K562 (cell line): Measurements from ENCODE around the gene ARF4. TPM values are rescaled to one million over a fixed set of nuclear protein-coding genes. Genes with fewer than 3 reads are reported as not detected.

Experiments used
- CREM ChIP-seq: IDR thresholded peaks from 2 replicates; pipeline ENCODE4 v1.6.1; 2014; ENCODE audit warnings: antibody characterized with exemption, low read depth
- EGR1 ChIP-seq: fragments of 450-650 bp; conservative IDR thresholded peaks from 2 replicates; pipeline ENCODE4 v1.6.1; 2017; ENCODE audit warnings: mild to moderate bottlenecking
- FOXP1 ChIP-seq: sonication (generic); formaldehyde crosslinking; IDR thresholded peaks from 2 replicates; pipeline ENCODE4 v1.8.0; 2022; ENCODE audit warnings: mild to moderate bottlenecking, missing genetic modification reagents
- GTF2A2 ChIP-seq: IDR thresholded peaks from 2 replicates; pipeline ENCODE4 v1.6.1; 2016; ENCODE audit warnings: mild to moderate bottlenecking, missing genetic modification characterization, missing compliant biosample characterization
- KLF16 ChIP-seq: IDR thresholded peaks from 2 replicates; pipeline ENCODE4 v1.6.1; 2016; ENCODE audit warnings: antibody characterized with exemption
- LCOR ChIP-seq: sonication (generic); formaldehyde crosslinking; IDR thresholded peaks from 2 replicates; pipeline ENCODE4 v1.8.0; 2022; ENCODE audit warnings: mild to moderate bottlenecking, missing genetic modification reagents
- PML ChIP-seq: IDR thresholded peaks from 2 replicates; pipeline ENCODE4 v1.6.1; 2012; ENCODE audit warnings: low read length, inconsistent platforms
- SMAD4 ChIP-seq: fragments of 250-450 bp; sonication (Bioruptor Pico); conservative IDR thresholded peaks from 2 replicates; pipeline ENCODE4 v1.8.0; 2021; ENCODE audit warnings: inconsistent platforms, mild to moderate bottlenecking, moderate library complexity
- TSHZ1 ChIP-seq: fragments of 250-450 bp; sonication (Bioruptor Pico); IDR thresholded peaks from 2 replicates; pipeline ENCODE4 v1.4.0; 2020; ENCODE audit warnings: mild to moderate bottlenecking, moderate library complexity
- U2AF1 ChIP-seq: fragments of 200-400 bp; formaldehyde crosslinking; optimal IDR thresholded peaks from 2 replicates; pipeline ENCODE3; 2017; ENCODE audit warnings: mild to moderate bottlenecking, low read depth, low read length, moderate library complexity
- XRCC5 ChIP-seq: fragments of 200-400 bp; formaldehyde crosslinking; IDR thresholded peaks from 2 replicates; pipeline ENCODE4 v1.6.1; 2017; ENCODE audit warnings: low read depth, mild to moderate bottlenecking, low read length
- ZBTB40 ChIP-seq, 2 experiments: fragments of 450-650 bp in 1 of 2; sonication (generic) in 1 of 2; formaldehyde crosslinking in 1 of 2; IDR thresholded peaks; 2 replicates each; pipeline versions ENCODE4 v1.7.1 to v1.9.0; 2016 to 2022; ENCODE audit warnings: inconsistent platforms in 1 of 2, mild to moderate bottlenecking in 1 of 2, missing genetic modification reagents in 1 of 2
- ZNF175 ChIP-seq: fragments of 200-800 bp; sonication (Bioruptor generic); IDR thresholded peaks from 2 replicates; pipeline ENCODE4 v1.6.1; 2016; ENCODE audit warnings: low read depth, mild to moderate bottlenecking, missing genetic modification characterization, missing compliant biosample characterization
- ZNF512 ChIP-seq: IDR thresholded peaks from 2 replicates; pipeline ENCODE4 v1.6.1; 2016; ENCODE audit warnings: missing genetic modification characterization, missing compliant biosample characterization
- polyA plus RNA-seq, 8 experiments: library from polyadenylated mRNA; depleted of rRNA in 4 of 8; stranded (reverse) in 5 of 8; unstranded in 3 of 8; fragments of >200 nt; fragmentation: Nextera tagmentation in 2 of 8; fragmentation: Illumina TruSeq in 1 of 8; extraction: Ambion mirVana in 2 of 8; extraction: Trizol in 1 of 8; gene quantifications; 2 replicates each; pipeline versions ENCODE4 v1.2.1 to v1.2.3, GENCODE V29; 2011 to 2014; ENCODE audit warnings: inconsistent platforms in 1 of 8, missing spikeins in 1 of 8
- total RNA-seq, 7 experiments: library from RNA; depleted of rRNA in 6 of 7; stranded (reverse); fragments of >200 nt in 6 of 7; fragmentation: Illumina TruSeq in 2 of 7; extraction: Trizol in 2 of 7; gene quantifications; 2 replicates each; pipeline versions ENCODE4 v1.2.1 to v1.2.3, GENCODE V29; 2011 to 2021; ENCODE audit warnings: low replicate concordance in 1 of 7

Gene ARF4
- total and polyA plus RNA-seq, 9 of the 15 experiments (the other 6 are each of a cell fraction or from before 2014, with no cell fraction given): 41.1 to 273 (median 83.8) TPM

DNA sequence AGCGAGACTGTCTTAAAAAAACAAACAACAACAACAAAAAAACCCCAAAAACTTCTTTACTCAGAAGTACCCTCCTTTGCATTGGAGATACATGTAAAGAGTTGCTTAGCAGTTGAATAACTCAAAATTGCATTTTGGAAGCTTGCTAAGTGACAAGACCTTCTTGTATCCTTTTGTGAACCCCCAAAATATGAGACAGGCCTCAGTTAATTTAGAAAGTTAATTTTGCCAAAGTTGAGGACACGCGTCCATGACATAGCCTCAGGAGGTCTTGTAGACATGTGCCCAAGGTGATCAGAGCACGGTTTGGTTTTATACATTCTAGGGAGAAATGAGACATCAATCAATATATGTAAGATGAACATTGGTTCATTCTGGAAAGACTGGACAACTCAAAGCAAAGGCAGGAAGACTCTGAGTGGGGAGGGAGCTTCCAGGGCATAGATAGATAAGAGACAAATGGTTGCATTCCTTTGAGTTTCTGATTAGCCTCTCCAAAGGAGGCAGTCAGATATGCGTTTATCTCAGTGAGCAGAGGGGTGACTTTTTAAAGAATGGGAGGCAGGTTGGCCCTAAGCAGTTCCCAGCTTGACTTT is 1.7 kb upstream of the ARF4 start (continued):
- TF ChIP-seq TSHZ1 (CRISPR knock-in tag) (no peak), FOXP1 (no peak), ZNF175 (CRISPR knock-in tag) (no peak), U2AF1 (no peak), ZBTB40 (IDR thresholded peaks at IDR 0.05) (peak; percentile 33; the same call in 1 of the 2 replicates), ZBTB40 (CRISPR knock-in tag; IDR thresholded peaks at IDR 0.05) (no peak), XRCC5 (no peak), GTF2A2 (no peak), EGR1 (no peak), KLF16 (peak; percentile 92), ZNF512 (tag) (no peak), CREM (no peak), PML (peak; percentile 81), LCOR (CRISPR knock-in tag) (no peak; the same call in 1 of the 2 replicates), SMAD4 (CRISPR knock-in tag) (peak; percentile 65)
